Glutamatergic neuron (in vitro differentiated cells): ENCODE data around the gene NCBP2. TPM values are rescaled to one million over a fixed set of nuclear protein-coding genes. Genes with fewer than 3 reads are reported as not detected.

Experiments used
- DNase-seq: peaks from one replicate; pipeline ENCODE4 v3.0.0; 2022
- H3K27ac Mint-ChIP-seq: one replicate; pipeline ENCODE4 v1.8.0; 2020; ENCODE audit warnings: mild to moderate bottlenecking, mixed read lengths, inconsistent platforms; ENCODE audit not compliant: unreplicated experiment
- H3K27me3 Mint-ChIP-seq: one replicate; pipeline ENCODE4 v1.8.0; 2020; ENCODE audit warnings: mild to moderate bottlenecking, moderate library complexity, mixed read lengths, inconsistent platforms; ENCODE audit not compliant: unreplicated experiment
- H3K36me3 Mint-ChIP-seq: one replicate; pipeline ENCODE4 v1.8.0; 2020; ENCODE audit warnings: mild to moderate bottlenecking, mixed read lengths, inconsistent platforms; ENCODE audit not compliant: unreplicated experiment
- H3K4me1 Mint-ChIP-seq: one replicate; pipeline ENCODE4 v1.8.0; 2020; ENCODE audit warnings: mild to moderate bottlenecking, low read depth, mixed read lengths, inconsistent platforms; ENCODE audit not compliant: unreplicated experiment
- H3K4me3 Mint-ChIP-seq: one replicate; pipeline ENCODE4 v1.8.0; 2020; ENCODE audit warnings: mild to moderate bottlenecking, mixed read lengths, inconsistent platforms; ENCODE audit not compliant: unreplicated experiment
- H3K9me3 Mint-ChIP-seq: one replicate; pipeline ENCODE4 v1.8.0; 2020; ENCODE audit warnings: mild to moderate bottlenecking, moderate library complexity, mixed read lengths, inconsistent platforms; ENCODE audit not compliant: unreplicated experiment
- CTCF ChIP-seq: fragments of 200-600 bp; sonication (generic); IDR thresholded peaks from one replicate; pipeline ENCODE4 v1.5.0; 2021; ENCODE audit not compliant: partially characterized antibody, unreplicated experiment
- total RNA-seq: library from RNA; stranded (reverse); fragmentation: NEBNext Ultra II Directional; extraction: Animal tissue kit (Norgen Biotek cat#: 25700); gene quantifications from one replicate; pipeline ENCODE4 v1.2.1, GENCODE V29; 2021; ENCODE audit not compliant: unreplicated experiment

Gene NCBP2
- total RNA-seq, 1 donor from 2014 or later = 118 TPM

- peaks cover 4% of the 10 kb centered on the region for H3K27me3 Mint-ChIP-seq
These were observed 52.3 kb downstream of the NCBP2 start for GRCh38 chr3:196889844-196890708.

GRCh38 chr3:196886144-196886543, 56.2 kb downstream of the NCBP2 start:
- Mint-ChIP-seq H3K4me1 (no peaks in the 10 kb centered on the region), H3K36me3 (no peaks in the 10 kb centered on the region), H3K9me3 (no peaks in the 10 kb centered on the region), H3K4me3 (no peak overlapping the region), H3K27ac (no peak overlapping the region), H3K27me3 (peaks cover 2% of the 10 kb centered on the region)
- DNase-seq = no peak
- TF ChIP-seq CTCF = no peak

More at GRCh38 chr3:196889844-196890708, 52.3 kb downstream of the NCBP2 start:
- no peak overlapping the region for H3K4me3 Mint-ChIP-seq
- H3K4me1 Mint-ChIP-seq = no peaks in the 10 kb centered on the region
- H3K36me3 Mint-ChIP-seq = no peaks in the 10 kb centered on the region
- H3K27ac Mint-ChIP-seq = peak overlapping the region; percentile 20
- no peak for DNase-seq
- no peaks in the 10 kb centered on the region for H3K9me3 Mint-ChIP-seq
- TF ChIP-seq CTCF = no peak

Other genes with a start within 250 kb of the NCBP2 start
- 3.3 TPM for gene CEP19, start 230.3 kb downstream of the NCBP2 start, total RNA-seq
- gene PIGX, start 230.2 kb downstream of the NCBP2 start, total RNA-seq = 20.1 TPM
- gene PAK2, start 202.7 kb downstream of the NCBP2 start, total RNA-seq = 128 TPM
- gene SENP5, start 74.6 kb downstream of the NCBP2 start, total RNA-seq = 49.6 TPM
- gene PIGZ, start 26.3 kb upstream of the NCBP2 start, total RNA-seq = 4.7 TPM
- 31.8 TPM for gene MELTF, start 87.3 kb upstream of the NCBP2 start, total RNA-seq